Endothelial cell of umbilical vein (primary cell): ENCODE results near the gene ARHGEF25. TPM values are rescaled to one million over a fixed set of nuclear protein-coding genes. Genes with fewer than 3 reads are reported as not detected.

Experiments
- BruUV-seq: library from RNA; stranded (reverse); fragments of 400-500 nt; replicated peaks from 2 replicates; lab custom pipeline; 2021; lab: Mats Ljungman, UMichigan
- CTCF ChIA-PET: fragments of 300-600, 350-600 bp; sonication (Branson Sonifier 250); formaldehyde crosslinking; loops from one replicate; lab custom pipeline; 2021; ENCODE audit warnings: antibody characterized with exemption, inconsistent platforms; lab: Charles Lee
- POLR2A ChIA-PET: fragments of 300-600, 350-600 bp; sonication (Branson Sonifier 250); formaldehyde crosslinking; loops from one replicate; lab custom pipeline; 2021; ENCODE audit warnings: antibody characterized with exemption, inconsistent platforms; lab: Charles Lee
- DNase-seq: peaks from one replicate; pipeline ENCODE4 v3.0.0-alpha.2; 2011; ENCODE audit warnings: low read depth, low spot score
- FAIRE-seq: peaks from 2 replicates; lab custom pipeline; 2011; peaks lifted over from hg19 to GRCh38; lab: Jason Lieb, UNC
- H2AFZ ChIP-seq: 2 replicates; pipeline ENCODE4 v1.6.0; 2012; ENCODE audit warnings: low read depth, low read length, control low read depth, inconsistent platforms
- H3K27ac ChIP-seq: 2 replicates; pipeline ENCODE4 v1.5.1; 2011; ENCODE audit warnings: low read depth, mild to moderate bottlenecking, control low read depth, low read length, moderate library complexity; ENCODE audit not compliant: insufficient read depth
- H3K27me3 ChIP-seq, 2 experiments: 2 replicates each; pipeline versions ENCODE4 v1.6.0 to v1.6.1; 2011; ENCODE audit warnings: low read length in 2 of 2, mixed read lengths in 1 of 2; ENCODE audit not compliant: control insufficient read depth in 2 of 2, insufficient read depth in 2 of 2
- H3K36me3 ChIP-seq, 2 experiments: 2 replicates in 1 of 2; 3 replicates in 1 of 2; pipeline ENCODE4 v1.5.1; 2011; ENCODE audit warnings: low read length in 2 of 2, mild to moderate bottlenecking in 1 of 2, moderate library complexity in 1 of 2; ENCODE audit not compliant: control insufficient read depth in 2 of 2, insufficient read depth in 2 of 2; ENCODE audit errors: extremely low read depth in 1 of 2
- H3K4me1 ChIP-seq: 3 replicates; pipeline ENCODE4 v1.5.1; 2011; ENCODE audit warnings: mild to moderate bottlenecking, low read length; ENCODE audit not compliant: control insufficient read depth, insufficient read depth; ENCODE audit errors: extremely low read depth
- H3K4me2 ChIP-seq: 2 replicates; pipeline ENCODE4 v1.6.1; 2011; ENCODE audit warnings: low read length, control low read depth, mixed read lengths; ENCODE audit not compliant: insufficient read depth
- H3K4me3 ChIP-seq, 3 experiments: fragments of 200-600 bp in 1 of 3; sonication (generic), shearing (Covaris generic) in 1 of 3; replicated peaks in 1 of 3; 2 replicates each; pipeline ENCODE4 v1.5.1; 2011 to 2016; ENCODE audit warnings: control low read depth in 3 of 3, low read length in 3 of 3, mild to moderate bottlenecking in 2 of 3, inconsistent platforms in 1 of 3, low read depth in 1 of 3, moderate library complexity in 1 of 3; ENCODE audit not compliant: insufficient read depth in 1 of 3
- H3K79me2 ChIP-seq: 2 replicates; pipeline ENCODE4 v1.6.0; 2012; ENCODE audit warnings: low read length, inconsistent platforms; ENCODE audit not compliant: control insufficient read depth, insufficient read depth
- H3K9ac ChIP-seq: replicated peaks from 2 replicates; pipeline ENCODE3; 2011; ENCODE audit warnings: low read length, control low read depth; ENCODE audit not compliant: insufficient read depth; ENCODE audit errors: extremely low read depth
- H3K9me1 ChIP-seq: replicated peaks from 3 replicates; pipeline ENCODE4 v1.6.0; 2011; ENCODE audit warnings: mild to moderate bottlenecking, low read length; ENCODE audit not compliant: control insufficient read depth, insufficient read depth; ENCODE audit errors: extremely low read depth
- H3K9me3 ChIP-seq: replicated peaks from 2 replicates; pipeline ENCODE4 v1.5.1; 2012; ENCODE audit warnings: low read length, inconsistent platforms; ENCODE audit not compliant: control insufficient read depth, insufficient read depth
- H4K20me1 ChIP-seq: replicated peaks from 2 replicates; pipeline ENCODE3; 2011; ENCODE audit warnings: mild to moderate bottlenecking, low read length; ENCODE audit not compliant: control insufficient read depth, insufficient read depth; ENCODE audit errors: extremely low read depth
- CTCF ChIP-seq, 2 donors: IDR thresholded peaks; 1 replicate in 1 of 2; 2 replicates in 1 of 2; pipeline ENCODE4 v1.5.1; 2011; ENCODE audit warnings: low read length in 2 of 2, mild to moderate bottlenecking in 2 of 2, moderate library complexity in 2 of 2, control low read depth in 1 of 2, inconsistent platforms in 1 of 2, low read depth in 1 of 2; ENCODE audit not compliant: insufficient read depth in 1 of 2; ENCODE audit errors: extremely low read depth in 1 of 2
- EZH2 ChIP-seq: IDR thresholded peaks from 2 replicates; pipeline ENCODE4 v1.6.1; 2012; ENCODE audit warnings: borderline replicate concordance, low read depth, mild to moderate bottlenecking, moderate library complexity, low read length, inconsistent platforms; ENCODE audit not compliant: severe bottlenecking
- GATA2 ChIP-seq: IDR thresholded peaks from 2 replicates; pipeline ENCODE4 v1.7.0; 2011; ENCODE audit warnings: low read depth, mild to moderate bottlenecking, moderate library complexity, mixed read lengths, low read length; ENCODE audit not compliant: insufficient read length, insufficient read depth
- JUN ChIP-seq: IDR thresholded peaks from 2 replicates; pipeline ENCODE4 v1.6.1; 2011; ENCODE audit warnings: borderline replicate concordance, low read depth; ENCODE audit not compliant: insufficient read length, insufficient read depth
- dilution Hi-C: fragments of 300-500 bp; cut with MboI; formaldehyde crosslinking; loops from one replicate; pipeline ENCODE4 v1.15.0; 2019; ENCODE audit warnings: low sequenced_read_pairs; ENCODE audit not compliant: extremely low pct_ligation_motif_present
- intact Hi-C: fragments of 100-400 bp; cut with micrococcal nuclease; formaldehyde crosslinking; loops from one replicate; pipeline ENCODE4 v1.10.0; 2022
- polyA plus RNA-seq, 4 experiments: library from polyadenylated mRNA; depleted of rRNA in 3 of 4; stranded (reverse) in 3 of 4; unstranded in 1 of 4; fragments of >200 nt; gene quantifications; 2 replicates each; pipeline versions ENCODE4 v1.2.1 to v1.2.3, GENCODE V29; 2011 to 2012; ENCODE audit warnings: missing spikeins in 1 of 4
- total RNA-seq: library from RNA; stranded (reverse); gene quantifications from 2 replicates; pipeline ENCODE4 v1.2.3, GENCODE V29; 2021

ARHGEF25 gene
- total and polyA plus RNA-seq, 2 donors (not counting 3 experiments of a cell fraction or from before 2014, with no cell fraction given): 4.7 to 7.4 TPM

- dilution Hi-C loops: no loop called here
- no peak overlapping the region for H3K9ac ChIP-seq
- H3K9me3 ChIP-seq: no peaks in the 10 kb centered on the region
- H3K9me1 ChIP-seq: no peaks in the 10 kb centered on the region
- peaks cover 15 to 18% of the 10 kb centered on the region in 2 experiments for H3K27me3 ChIP-seq
- no peaks in the 10 kb centered on the region for H4K20me1 ChIP-seq
- H3K4me2 ChIP-seq: no peak overlapping the region
- H3K4me1 ChIP-seq: no peaks in the 10 kb centered on the region
- H3K36me3 ChIP-seq: no peaks in the 10 kb centered on the region
- H2AFZ ChIP-seq: no peak overlapping the region
- no peak overlapping the region for H3K27ac ChIP-seq
- intact Hi-C loops: loop anchor here (2.0 kb wide), 1 partner anchor 110 kb away; no protein-coding TSS in a partner anchor
- H3K79me2 ChIP-seq: no peaks in the 10 kb centered on the region
- H3K4me3 ChIP-seq: no peak overlapping the region
- DNase-seq (no peak), FAIRE-seq (no peak)
- ChIA-PET POLR2A (interaction anchor here (0.6 kb wide), 1 partner anchor 62 kb away, joined by 3 read pairs; no protein-coding TSS in a partner anchor), CTCF (interaction anchor here (0.8 to 6.0 kb wide), 18 partner anchors 10 to 221 kb away, joined by 3 to 126 read pairs (median 18); partner anchors contain the start of genes ARHGEF25, B4GALNT1, DCTN2 and DTX3)
- no peak for TF ChIP-seq JUN
- TF ChIP-seq CTCF (IDR thresholded peaks at IDR 0.05; ENCODE audit: extremely low read depth in 1 of 2, insufficient read depth in 1 of 2, low read depth in 1 of 2, low read length in 2 of 2): no peak
- no peak for TF ChIP-seq EZH2
- no peak for TF ChIP-seq GATA2
- no TSS peak for BruUV-seq
Observed at GRCh38 chr12:57582440-57582839, 28.8 kb upstream of the ARHGEF25 start.
